NCI-H748 (cell line): ENCODE measurements around the gene SNAP91.

Source experiments
- DNase-seq: peaks from one replicate; lab custom pipeline; 2025; ENCODE audit not compliant: unreplicated experiment; lab: John Stamatoyannopoulos, UW

SNAP91 gene

DNA sequence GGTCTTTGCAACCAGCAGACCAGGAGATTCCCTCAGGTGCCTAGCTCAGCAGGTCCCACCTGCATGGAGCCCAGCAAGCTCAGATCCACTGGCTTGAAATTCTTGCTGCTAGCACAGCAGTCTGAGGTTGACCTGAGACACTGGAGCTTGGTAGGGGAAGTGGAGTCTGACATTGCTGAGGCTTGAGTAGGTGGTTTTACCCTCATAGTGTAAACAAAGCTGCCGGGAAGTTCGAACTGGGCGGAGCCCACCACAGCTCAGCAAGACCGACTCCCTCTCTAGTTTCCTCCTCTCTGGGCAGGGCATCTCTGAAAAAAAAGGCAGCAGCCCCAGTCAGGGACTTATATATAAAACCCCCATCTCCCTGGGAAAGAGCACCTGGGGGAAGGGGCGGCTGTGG, 162.3 kb downstream of the SNAP91 start:
- DNase-seq: peak; percentile 34

- no peak for DNase-seq
Measured at GRCh38 chr6:83539678-83540077, 169.2 kb downstream of the SNAP91 start.

- no peak for DNase-seq
Measured at GRCh38 chr6:83536647-83537589, 172.0 kb downstream of the SNAP91 start.

DNA sequence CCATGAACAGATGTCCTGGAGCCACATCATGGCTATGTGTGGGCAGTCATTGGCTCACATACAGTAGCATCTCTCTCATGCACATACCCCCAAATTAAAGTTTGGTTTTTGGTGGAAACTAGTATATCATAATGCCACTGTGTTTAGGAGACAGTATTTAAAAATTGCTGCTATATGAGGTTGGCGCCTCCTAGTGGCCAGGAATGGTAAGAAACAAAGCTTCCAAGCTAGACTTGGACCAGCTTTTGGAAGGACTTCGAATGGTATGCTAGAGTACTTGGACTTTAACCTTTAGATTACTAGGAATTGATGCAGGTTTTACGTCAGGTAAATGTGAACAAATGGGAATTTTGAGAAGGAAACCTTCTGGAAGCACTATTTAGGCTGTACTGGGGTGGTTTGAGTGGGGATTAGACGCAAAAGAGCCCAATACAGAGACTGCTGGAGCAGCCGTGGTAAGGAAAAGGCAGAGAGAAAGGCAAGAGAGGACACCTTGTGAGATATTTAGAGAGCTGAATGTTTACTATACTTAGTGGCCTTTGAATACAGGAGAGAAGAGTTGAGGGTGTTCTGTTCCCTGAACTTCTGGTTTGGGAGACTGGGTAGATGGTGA, 172.8 kb downstream of the SNAP91 start:
- peak; percentile 55 for DNase-seq

DNA sequence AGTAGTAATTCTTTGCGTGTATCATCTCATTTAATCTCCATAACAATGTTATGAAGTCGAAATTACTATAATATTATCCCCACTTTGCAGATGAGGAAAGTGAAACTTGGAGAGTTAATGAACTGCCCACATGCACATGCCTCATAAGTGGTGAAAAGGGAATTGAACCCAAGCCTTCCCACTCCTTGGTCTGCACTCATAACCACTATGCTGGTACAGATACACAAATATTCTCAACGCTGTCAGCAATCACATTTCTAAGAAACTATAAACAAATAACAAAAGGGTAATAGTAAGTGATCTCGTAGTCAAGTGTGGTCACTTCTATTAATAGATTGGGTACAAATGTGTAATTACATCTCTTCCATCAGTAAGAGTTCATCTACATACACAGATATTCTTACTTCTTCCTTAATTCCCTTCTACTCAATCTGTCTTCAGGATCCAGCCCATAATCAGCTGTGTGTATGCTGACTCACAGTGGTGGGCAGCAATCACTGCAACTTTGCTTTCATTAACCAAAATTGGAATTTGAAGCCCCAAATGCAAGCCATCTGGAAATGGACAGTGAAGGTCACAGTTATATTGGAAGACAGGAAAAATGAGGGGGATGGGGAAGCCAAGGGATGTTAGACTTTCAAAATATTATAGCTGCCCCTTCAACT, 190.0 kb downstream of the SNAP91 start:
- no peak for DNase-seq

DNA sequence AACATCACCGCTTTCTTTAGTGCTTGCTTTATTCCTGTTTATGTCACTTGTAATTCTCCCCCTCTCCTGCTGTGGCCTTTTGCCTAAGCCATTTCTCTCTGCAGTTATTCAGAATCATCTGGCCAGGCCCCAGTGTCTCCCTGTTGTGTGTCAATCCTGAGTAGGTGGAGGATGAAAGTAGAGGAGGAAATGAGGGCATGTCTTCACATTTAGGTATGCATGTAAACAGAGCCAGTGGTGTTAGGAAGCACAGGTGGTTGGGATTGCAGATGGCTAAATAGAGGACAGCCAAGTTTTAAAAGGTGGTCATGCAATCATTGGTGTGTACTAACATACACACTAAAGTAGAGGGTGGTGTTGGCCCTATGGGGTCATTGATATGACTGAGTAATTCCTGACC, 191.4 kb downstream of the SNAP91 start:
- DNase-seq: peak; percentile 71

GRCh38 chr6:83514866-83515466, 193.9 kb downstream of the SNAP91 start:
- DNase-seq: peak; percentile 72

GRCh38 chr6:83514466-83514865, 194.4 kb downstream of the SNAP91 start:
- no peak for DNase-seq

GRCh38 chr6:83511901-83512681, 196.8 kb downstream of the SNAP91 start, which contains the start of gene PRSS35:
PRSS35 (plus strand) TSS chr6:83512534; CDS start chr6:83523442, 10,908 bp downstream.
- peak; percentile 78 for DNase-seq

DNA sequence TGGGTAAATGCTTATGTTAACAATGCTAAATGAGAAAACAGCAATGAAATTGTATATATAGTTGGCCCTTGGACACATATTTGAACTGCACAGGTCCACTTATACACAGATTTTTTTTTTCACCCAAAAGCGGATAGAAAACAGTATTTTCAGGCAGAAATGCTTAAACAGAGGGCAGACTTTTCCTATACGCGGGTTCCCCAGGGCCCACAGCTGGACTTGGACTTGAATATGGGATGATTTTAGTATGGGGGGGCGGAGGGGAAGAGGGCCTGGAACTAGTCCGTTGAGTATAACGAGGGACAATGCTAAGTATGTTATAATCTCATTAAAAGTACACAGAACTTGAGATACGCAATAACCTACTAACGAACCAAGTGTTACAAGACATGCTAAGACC, 197.6 kb downstream of the SNAP91 start:
- DNase-seq: no peak

GRCh38 chr6:83510791-83511190, 198.1 kb downstream of the SNAP91 start:
- no peak for DNase-seq

DNA sequence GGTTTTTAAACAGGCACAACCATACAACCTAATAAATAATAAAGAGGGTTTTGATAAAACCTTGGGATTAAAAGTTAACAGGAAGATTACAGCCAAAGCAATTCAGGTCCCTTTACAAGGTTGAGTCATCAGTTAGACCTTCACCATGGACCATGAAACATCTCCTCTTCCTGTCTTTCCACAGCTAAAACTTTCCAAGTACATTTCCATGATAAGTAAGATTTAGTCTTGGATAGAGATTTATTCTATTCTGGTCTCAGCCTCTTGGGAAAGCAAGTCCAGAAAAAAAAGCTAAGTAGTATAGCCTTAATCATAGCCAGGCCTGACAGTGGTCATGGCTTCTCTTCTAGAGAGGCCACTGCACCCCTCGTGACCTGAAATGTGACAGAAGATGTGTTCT, 199.5 kb downstream of the SNAP91 start:
- no peak for DNase-seq

GRCh38 chr6:83505356-83505755, 203.5 kb downstream of the SNAP91 start:
- no peak for DNase-seq
